GM23338 (cell line): ENCODE results near the gene NFAT5.

Experiments
- TF ChIP-seq, protein P1 (sequence below), 2 experiments: fragments of 200-600 bp in 1 of 2; sonication (generic) in 1 of 2; conservative IDR thresholded peaks; 2 replicates each; pipeline versions ENCODE4 v1.5.1 to v1.6.1; 2016 to 2017; ENCODE audit warnings: antibody characterized with exemption in 2 of 2, low read depth in 2 of 2, mild to moderate bottlenecking in 2 of 2, moderate library complexity in 1 of 2
- TF ChIP-seq, protein P2 (sequence below): IDR thresholded peaks from one replicate; pipeline ENCODE4 v1.6.1; 2018; ENCODE audit warnings: antibody characterized with exemption; ENCODE audit not compliant: unreplicated experiment

DNA sequence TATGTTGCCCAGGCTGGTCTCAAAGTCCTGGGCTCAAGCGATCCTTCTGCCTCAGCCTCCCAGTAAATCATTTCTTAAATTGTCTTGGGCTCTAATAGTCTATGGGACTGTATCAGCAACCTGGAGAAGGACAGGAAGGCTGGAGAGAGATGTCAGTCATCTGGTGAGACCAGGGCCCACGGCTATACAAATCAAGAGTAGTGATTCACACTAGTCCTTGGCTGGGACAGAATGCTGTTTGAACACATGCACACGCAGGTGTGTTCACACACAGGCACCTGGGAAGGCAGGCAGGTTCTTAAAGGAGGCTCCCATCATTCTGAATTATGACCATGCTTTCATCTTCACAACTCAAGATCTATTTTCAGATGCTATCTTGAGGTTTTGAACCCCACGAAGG is 146.5 kb downstream of the NFAT5 start:
- TF ChIP-seq, protein P1, sequence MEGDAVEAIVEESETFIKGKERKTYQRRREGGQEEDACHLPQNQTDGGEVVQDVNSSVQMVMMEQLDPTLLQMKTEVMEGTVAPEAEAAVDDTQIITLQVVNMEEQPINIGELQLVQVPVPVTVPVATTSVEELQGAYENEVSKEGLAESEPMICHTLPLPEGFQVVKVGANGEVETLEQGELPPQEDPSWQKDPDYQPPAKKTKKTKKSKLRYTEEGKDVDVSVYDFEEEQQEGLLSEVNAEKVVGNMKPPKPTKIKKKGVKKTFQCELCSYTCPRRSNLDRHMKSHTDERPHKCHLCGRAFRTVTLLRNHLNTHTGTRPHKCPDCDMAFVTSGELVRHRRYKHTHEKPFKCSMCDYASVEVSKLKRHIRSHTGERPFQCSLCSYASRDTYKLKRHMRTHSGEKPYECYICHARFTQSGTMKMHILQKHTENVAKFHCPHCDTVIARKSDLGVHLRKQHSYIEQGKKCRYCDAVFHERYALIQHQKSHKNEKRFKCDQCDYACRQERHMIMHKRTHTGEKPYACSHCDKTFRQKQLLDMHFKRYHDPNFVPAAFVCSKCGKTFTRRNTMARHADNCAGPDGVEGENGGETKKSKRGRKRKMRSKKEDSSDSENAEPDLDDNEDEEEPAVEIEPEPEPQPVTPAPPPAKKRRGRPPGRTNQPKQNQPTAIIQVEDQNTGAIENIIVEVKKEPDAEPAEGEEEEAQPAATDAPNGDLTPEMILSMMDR (conservative IDR thresholded peaks at IDR 0.05; ENCODE audit: low read depth in 2 of 2): no peak
- TF ChIP-seq, protein P2, sequence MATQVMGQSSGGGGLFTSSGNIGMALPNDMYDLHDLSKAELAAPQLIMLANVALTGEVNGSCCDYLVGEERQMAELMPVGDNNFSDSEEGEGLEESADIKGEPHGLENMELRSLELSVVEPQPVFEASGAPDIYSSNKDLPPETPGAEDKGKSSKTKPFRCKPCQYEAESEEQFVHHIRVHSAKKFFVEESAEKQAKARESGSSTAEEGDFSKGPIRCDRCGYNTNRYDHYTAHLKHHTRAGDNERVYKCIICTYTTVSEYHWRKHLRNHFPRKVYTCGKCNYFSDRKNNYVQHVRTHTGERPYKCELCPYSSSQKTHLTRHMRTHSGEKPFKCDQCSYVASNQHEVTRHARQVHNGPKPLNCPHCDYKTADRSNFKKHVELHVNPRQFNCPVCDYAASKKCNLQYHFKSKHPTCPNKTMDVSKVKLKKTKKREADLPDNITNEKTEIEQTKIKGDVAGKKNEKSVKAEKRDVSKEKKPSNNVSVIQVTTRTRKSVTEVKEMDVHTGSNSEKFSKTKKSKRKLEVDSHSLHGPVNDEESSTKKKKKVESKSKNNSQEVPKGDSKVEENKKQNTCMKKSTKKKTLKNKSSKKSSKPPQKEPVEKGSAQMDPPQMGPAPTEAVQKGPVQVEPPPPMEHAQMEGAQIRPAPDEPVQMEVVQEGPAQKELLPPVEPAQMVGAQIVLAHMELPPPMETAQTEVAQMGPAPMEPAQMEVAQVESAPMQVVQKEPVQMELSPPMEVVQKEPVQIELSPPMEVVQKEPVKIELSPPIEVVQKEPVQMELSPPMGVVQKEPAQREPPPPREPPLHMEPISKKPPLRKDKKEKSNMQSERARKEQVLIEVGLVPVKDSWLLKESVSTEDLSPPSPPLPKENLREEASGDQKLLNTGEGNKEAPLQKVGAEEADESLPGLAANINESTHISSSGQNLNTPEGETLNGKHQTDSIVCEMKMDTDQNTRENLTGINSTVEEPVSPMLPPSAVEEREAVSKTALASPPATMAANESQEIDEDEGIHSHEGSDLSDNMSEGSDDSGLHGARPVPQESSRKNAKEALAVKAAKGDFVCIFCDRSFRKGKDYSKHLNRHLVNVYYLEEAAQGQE: no peak
